Testis (tissue), 3 donors: ENCODE data around the gene CELF2. TPM values are rescaled to one million over a fixed set of nuclear protein-coding genes. Genes with fewer than 3 reads are reported as not detected.

Experiments
- DNase-seq: peaks from one replicate; pipeline ENCODE4 v3.0.0-alpha.2; 2019
- H3K27ac ChIP-seq, 2 donors: fragments of 200-600 bp; sonication (generic); one replicate each; pipeline ENCODE4 v1.5.1; 2019
- H3K27me3 ChIP-seq: fragments of 200-600 bp; sonication (generic); one replicate; pipeline ENCODE4 v1.5.1; 2019
- H3K36me3 ChIP-seq: fragments of 200-600 bp; sonication (generic); one replicate; pipeline ENCODE4 v1.5.1; 2017; ENCODE audit warnings: low read depth; ENCODE audit errors: missing control alignments
- H3K4me1 ChIP-seq: fragments of 200-600 bp; sonication (generic); one replicate; pipeline ENCODE4 v1.5.1; 2019
- H3K4me3 ChIP-seq, 2 donors: fragments of 200-600 bp; sonication (generic); one replicate each; pipeline ENCODE4 v1.5.1; 2017 to 2019
- H3K9me3 ChIP-seq: fragments of 200-600 bp; sonication (generic); one replicate; pipeline ENCODE4 v1.5.1; 2017
- CTCF ChIP-seq, 3 experiments: fragments of 450-650 bp in 2 of 3; fragments of 200-600 bp in 1 of 3; sonication (generic) in 1 of 3; IDR thresholded peaks; one replicate each; pipeline ENCODE4 v1.5.1; 2016 to 2019; ENCODE audit warnings: antibody characterized with exemption in 3 of 3, mild to moderate bottlenecking in 2 of 3, moderate library complexity in 1 of 3
- POLR2A ChIP-seq: fragments of 450-650 bp; IDR thresholded peaks from one replicate; pipeline ENCODE4 v1.6.1; 2017; ENCODE audit warnings: antibody characterized with exemption, mild to moderate bottlenecking, moderate library complexity
- WGBS, 2 donors: methylation state at CpG; one replicate each; pipeline ENCODE4 v1.1.5; 2018; 5-methylcytosine and 5-hydroxymethylcytosine counted together
- intact Hi-C: fragments of 100-400 bp; cut with DNase I; formaldehyde crosslinking; loops from one replicate; pipeline ENCODE4 v1.15.1; 2023; ENCODE audit warnings: low total_unique reads
- polyA plus RNA-seq: library from polyadenylated mRNA; stranded (reverse); fragments of 350-450 nt; fragmentation: Illumina TruSeq; extraction: RNeasy Lipid Tissue Mini Kit (QIAGEN cat#74804); gene quantifications from one replicate; pipeline ENCODE4 v1.2.3, GENCODE V29; 2014; ENCODE audit warnings: low read depth, low replicate concordance; ENCODE audit not compliant: insufficient read depth
- total RNA-seq, 2 donors: library from RNA; depleted of rRNA; stranded (reverse); fragments of >200 nt; gene quantifications; one replicate each; pipeline ENCODE4 v1.2.3, GENCODE V29; 2016

Gene CELF2
- total and polyA plus RNA-seq, 3 donors from 2014 or later, result 17.5 to 41.6 (median 27.8) TPM

GRCh38 chr10:10987111-10987510 is 30.6 kb upstream of the CELF2 start:
- H3K4me3 ChIP-seq, result no peak overlapping the region
- H3K27me3 ChIP-seq, result no peaks in the 10 kb centered on the region
- no peaks in the 10 kb centered on the region for H3K4me1 ChIP-seq
- TF ChIP-seq CTCF (IDR thresholded peaks at IDR 0.05), result no peak
- no peak for TF ChIP-seq POLR2A
- intact Hi-C loops, result no loop called here
- WGBS, 2 donors, result 90 to 92% methylated on average over 6 of the region's 6 CpGs
- no peaks in the 10 kb centered on the region for H3K36me3 ChIP-seq
- no peaks in the 10 kb centered on the region for H3K9me3 ChIP-seq
- DNase-seq, result no peak
- no peak overlapping the region for H3K27ac ChIP-seq

- DNase-seq, result no peak
- intact Hi-C loops, result no loop called here
- Histone ChIP-seq H3K4me3 (no peak overlapping the region), H3K9me3 (no peaks in the 10 kb centered on the region), H3K27ac (no peak overlapping the region), H3K36me3 (no peaks in the 10 kb centered on the region), H3K4me1 (no peaks in the 10 kb centered on the region), H3K27me3 (no peaks in the 10 kb centered on the region)
- TF ChIP-seq POLR2A (no peak), CTCF (IDR thresholded peaks at IDR 0.05) (no peak)
Observed at GRCh38 chr10:10989669-10990068, 28.0 kb upstream of the CELF2 start.

- Histone ChIP-seq H3K4me3 (no peak overlapping the region), H3K27me3 (no peaks in the 10 kb centered on the region), H3K27ac (no peak overlapping the region), H3K36me3 (no peaks in the 10 kb centered on the region), H3K4me1 (no peaks in the 10 kb centered on the region), H3K9me3 (no peaks in the 10 kb centered on the region)
- WGBS, 2 donors, result 81 to 84% methylated on average over 2 of the region's 2 CpGs
- DNase-seq, result no peak
- TF ChIP-seq POLR2A (no peak), CTCF (IDR thresholded peaks at IDR 0.05) (no peak)
- intact Hi-C loops, result no loop called here
Observed at GRCh38 chr10:10991144-10991543, 26.5 kb upstream of the CELF2 start.

DNA sequence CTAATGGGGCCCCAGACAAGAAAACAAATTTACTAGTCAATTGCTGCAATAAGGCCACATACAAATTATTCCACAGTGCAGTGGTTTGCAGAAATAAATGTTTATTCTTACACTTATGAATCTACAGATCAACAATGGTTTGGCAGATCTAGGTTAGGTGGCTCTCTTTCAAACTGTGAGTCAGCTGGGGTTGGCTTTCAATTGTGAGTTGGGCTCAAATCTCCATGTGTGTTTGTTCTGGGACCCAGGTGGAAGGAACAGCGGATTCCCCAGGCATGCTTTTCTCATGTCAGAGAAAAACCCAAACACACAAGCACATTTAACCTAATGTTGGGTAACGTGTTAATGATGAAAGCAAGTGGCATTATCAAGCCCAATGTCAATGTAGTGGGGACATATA is 25.6 kb upstream of the CELF2 start:
- Histone ChIP-seq H3K36me3 (no peaks in the 10 kb centered on the region), H3K27me3 (no peaks in the 10 kb centered on the region), H3K9me3 (no peaks in the 10 kb centered on the region), H3K4me1 (no peaks in the 10 kb centered on the region), H3K27ac (no peak overlapping the region), H3K4me3 (no peak overlapping the region)
- TF ChIP-seq CTCF (IDR thresholded peaks at IDR 0.05) (no peak), POLR2A (no peak)
- 95 to 96% methylated on average over 2 of the region's 2 CpGs for WGBS, 2 donors
- intact Hi-C loops, result no loop called here
- DNase-seq, result no peak

GRCh38 chr10:10992961-10993714 is 24.5 kb upstream of the CELF2 start:
- H3K27me3 ChIP-seq, result no peaks in the 10 kb centered on the region
- no peak overlapping the region for H3K4me3 ChIP-seq
- H3K27ac ChIP-seq, result no peak overlapping the region
- DNase-seq, result no peak
- 91 to 94% methylated on average over 3 of the region's 3 CpGs for WGBS, 2 donors
- no peaks in the 10 kb centered on the region for H3K36me3 ChIP-seq
- no peaks in the 10 kb centered on the region for H3K4me1 ChIP-seq
- intact Hi-C loops, result no loop called here
- no peaks in the 10 kb centered on the region for H3K9me3 ChIP-seq
- TF ChIP-seq POLR2A, result no peak
- TF ChIP-seq CTCF (IDR thresholded peaks at IDR 0.05), result no peak
